HG03108 (cell line): ENCODE measurements around the gene RALBP1.

Experiments
- ATAC-seq: cut with Tn5 transposase; IDR thresholded peaks from one replicate; pipeline ENCODE4 v1.9.1; 2021; ENCODE audit warnings: moderate library complexity; ENCODE audit not compliant: unreplicated experiment

Gene RALBP1

GRCh38 chr18:9545029-9545428, 69.7 kb downstream of the RALBP1 start:
- ATAC-seq, result no peak

GRCh38 chr18:9546468-9546867, 71.2 kb downstream of the RALBP1 start:
- no peak for ATAC-seq

GRCh38 chr18:9547782-9548181, 72.5 kb downstream of the RALBP1 start:
- no peak for ATAC-seq

- ATAC-seq, result no peak
Measured at GRCh38 chr18:9549405-9549804, 74.1 kb downstream of the RALBP1 start.

- ATAC-seq, result no peak
Measured at GRCh38 chr18:9550429-9550828, 75.1 kb downstream of the RALBP1 start.

- ATAC-seq, result no peak
Measured at GRCh38 chr18:9552191-9552590, 76.9 kb downstream of the RALBP1 start.

- ATAC-seq, result no peak
Measured at GRCh38 chr18:9552616-9553015, 77.3 kb downstream of the RALBP1 start.

- no peak for ATAC-seq
Measured at GRCh38 chr18:9557250-9557943, 82.1 kb downstream of the RALBP1 start.

GRCh38 chr18:9558387-9559064, 83.2 kb downstream of the RALBP1 start:
- no peak for ATAC-seq

GRCh38 chr18:9559253-9559652, 83.9 kb downstream of the RALBP1 start:
- no peak for ATAC-seq

GRCh38 chr18:9561759-9562158, 86.4 kb downstream of the RALBP1 start:
- no peak for ATAC-seq

- no peak for ATAC-seq
Measured at GRCh38 chr18:9562584-9562983, 87.3 kb downstream of the RALBP1 start.

GRCh38 chr18:9563331-9563730, 88.0 kb downstream of the RALBP1 start:
- no peak for ATAC-seq

- ATAC-seq, result no peak
Measured at GRCh38 chr18:9565407-9565806, 90.1 kb downstream of the RALBP1 start.

- no peak for ATAC-seq
Measured at GRCh38 chr18:9568186-9568585, 92.9 kb downstream of the RALBP1 start.

GRCh38 chr18:9569178-9569577, 93.9 kb downstream of the RALBP1 start:
- ATAC-seq, result no peak

GRCh38 chr18:9570255-9570654, 94.9 kb downstream of the RALBP1 start:
- ATAC-seq, result no peak

GRCh38 chr18:9571546-9571945, 96.2 kb downstream of the RALBP1 start:
- ATAC-seq, result no peak

GRCh38 chr18:9574473-9575115, 99.3 kb downstream of the RALBP1 start:
- ATAC-seq, result no peak

- ATAC-seq, result peak; percentile 63
Measured at GRCh38 chr18:9575558-9575957, 100.2 kb downstream of the RALBP1 start.

- no peak for ATAC-seq
Measured at GRCh38 chr18:9577361-9577760, 102.0 kb downstream of the RALBP1 start.

- ATAC-seq, result no peak
Measured at GRCh38 chr18:9578306-9578705, 103.0 kb downstream of the RALBP1 start.
